ENCODE results near the gene ATG9B. TPM values are rescaled to one million over a fixed set of nuclear protein-coding genes. Genes with fewer than 3 reads are reported as not detected.

Gene ATG9B
- total and polyA plus RNA-seq, 9 of the 15 experiments (the other 6 are each of a cell fraction or from before 2014, with no cell fraction given): 0.29 to 8.0 (median 2.1) TPM

DNA sequence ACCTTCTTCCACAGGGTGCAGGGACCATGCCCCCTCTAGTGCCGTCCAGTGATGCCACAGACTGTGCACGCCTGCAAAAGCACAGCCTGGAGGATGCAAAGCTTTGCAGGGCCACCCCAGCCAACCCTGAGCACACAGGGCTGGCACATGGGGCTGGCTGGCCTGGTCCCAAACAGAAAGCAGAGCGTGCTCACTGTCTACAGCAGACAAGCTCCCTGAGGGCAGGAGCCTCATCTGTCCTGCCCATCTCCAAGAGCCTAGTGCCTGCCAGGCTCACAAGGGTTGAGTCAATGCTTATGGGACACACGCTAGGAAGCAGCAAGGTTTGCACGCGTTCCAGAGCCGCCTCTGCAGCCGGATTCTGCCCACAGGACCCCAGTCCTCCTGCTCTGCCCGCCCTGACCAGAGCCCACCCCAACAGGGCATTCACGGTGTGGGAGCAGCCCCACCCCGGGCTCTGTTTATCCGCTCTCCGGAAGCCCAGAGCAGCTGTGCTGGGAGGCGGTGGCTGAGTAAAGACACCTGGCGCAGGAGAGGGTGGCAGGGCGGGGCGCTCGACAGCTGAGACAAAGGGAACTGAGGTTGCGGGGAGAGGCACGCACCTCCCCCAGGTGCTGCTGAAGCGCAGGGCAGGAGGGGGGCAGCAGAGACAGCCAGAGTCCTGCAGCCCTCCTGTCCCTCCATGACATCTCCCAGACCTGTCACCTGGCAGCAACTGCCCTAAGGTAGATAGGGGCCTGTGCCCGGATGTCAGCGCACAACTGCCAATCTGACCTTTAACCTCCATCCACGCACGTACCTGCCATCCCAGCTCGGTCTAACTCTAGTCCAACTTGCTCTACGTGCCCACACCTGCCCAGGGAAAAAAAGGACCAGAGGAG lies 50.5 kb downstream of the ATG9B start:
- H3K4me1 ChIP-seq (replicated peaks in 1 of 2; ENCODE audit: control insufficient read depth in 2 of 2, insufficient read depth in 2 of 2, low read length in 2 of 2): peaks cover 52 to 85% of the 10 kb centered on the region in 2 experiments
- H3K9ac ChIP-seq (ENCODE audit: insufficient read depth in 1 of 2, low read depth in 2 of 2, low read length in 2 of 2): peak overlapping the region in 1 of 2 experiments; percentile 77; a peak in 2 of 4 replicates
- no peaks in the 10 kb centered on the region for H4K20me1 ChIP-seq (replicated peaks; ENCODE audit: control insufficient read depth, insufficient read depth, low read length)
- H3K27me3 ChIP-seq (ENCODE audit: control insufficient read depth in 2 of 2, insufficient read depth in 2 of 2, low read length in 2 of 2): no peaks in the 10 kb centered on the region; a peak in 1 of 5 replicates
- peak overlapping the region; percentile 54 for H3K4me3 ChIP-seq
- in situ Hi-C loops (cut with MboI) (no loop called here), intact Hi-C loops (cut with micrococcal nuclease) (no loop called here)
- ChIA-PET CTCF (ENCODE audit: low intra/inter-chr PET ratio) (interaction anchor here (0.6 to 1.1 kb wide), 2 partner anchors 17 to 270 kb away, joined by 3 read pairs; partner anchors contain the start of gene NOS3), POLR2A (interaction anchor here (1.4 kb wide), 1 partner anchor 21 kb away, joined by 5 read pairs; no protein-coding TSS in a partner anchor)
- BruUV-seq (replicated peaks): no TSS peak
- H3K9me1 ChIP-seq (ENCODE audit: control insufficient read depth, insufficient read depth, low read length): peaks cover 5% of the 10 kb centered on the region
- WGBS (ENCODE audit: insufficient coverage, low coverage, missing lambda C conversion rate): 83% methylated on average over 25 of the region's 27 CpGs
- H3K27ac ChIP-seq (ENCODE audit: extremely low read depth, low read depth, low read length): no peak overlapping the region; the same call in 2 of the 3 replicates
- FAIRE-seq: peak; percentile 15
- peak in 1 of 4 experiments; percentile 23 for DNase-seq (ENCODE audit: extremely low read depth in 1 of 4, low spot score in 3 of 4)
- H3K79me2 ChIP-seq (ENCODE audit: control insufficient read depth, insufficient read depth, low read length): peaks cover 28% of the 10 kb centered on the region
- ATAC-seq: no peak
- H3K9me3 ChIP-seq (replicated peaks; ENCODE audit: control insufficient read depth, insufficient read depth, low read depth, low read length): no peaks in the 10 kb centered on the region
- peak overlapping the region; percentile 45 for H3K4me2 ChIP-seq (ENCODE audit: insufficient read depth, low read length)
- H2AFZ ChIP-seq (ENCODE audit: low read depth, low read length): no peak overlapping the region
- peaks cover 25% of the 10 kb centered on the region; the same call in 2 of the 3 replicates for H3K36me3 ChIP-seq (ENCODE audit: control insufficient read depth, insufficient read depth, low read length)
- TF ChIP-seq, protein P1, sequence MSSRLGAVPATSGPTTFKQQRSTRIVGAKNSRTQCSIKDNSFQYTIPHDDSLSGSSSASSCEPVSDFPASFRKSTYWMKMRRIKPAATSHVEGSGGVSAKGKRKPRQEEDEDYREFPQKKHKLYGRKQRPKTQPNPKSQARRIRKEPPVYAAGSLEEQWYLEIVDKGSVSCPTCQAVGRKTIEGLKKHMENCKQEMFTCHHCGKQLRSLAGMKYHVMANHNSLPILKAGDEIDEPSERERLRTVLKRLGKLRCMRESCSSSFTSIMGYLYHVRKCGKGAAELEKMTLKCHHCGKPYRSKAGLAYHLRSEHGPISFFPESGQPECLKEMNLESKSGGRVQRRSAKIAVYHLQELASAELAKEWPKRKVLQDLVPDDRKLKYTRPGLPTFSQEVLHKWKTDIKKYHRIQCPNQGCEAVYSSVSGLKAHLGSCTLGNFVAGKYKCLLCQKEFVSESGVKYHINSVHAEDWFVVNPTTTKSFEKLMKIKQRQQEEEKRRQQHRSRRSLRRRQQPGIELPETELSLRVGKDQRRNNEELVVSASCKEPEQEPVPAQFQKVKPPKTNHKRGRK (tag; IDR thresholded peaks at IDR 0.05): no peak
- TF ChIP-seq CSDE1 (IDR thresholded peaks at IDR 0.05) (no peak), CBX1 (IDR thresholded peaks at IDR 0.05; ENCODE audit: low read depth) (no peak), PTRF (tag; IDR thresholded peaks at IDR 0.05) (no peak), OTX1 (CRISPR knock-in tag; IDR thresholded peaks at IDR 0.05) (no peak), SRSF7 (optimal IDR thresholded peaks at IDR 0.05; ENCODE audit: low read depth, low read length) (no peak), POLR2G (IDR thresholded peaks at IDR 0.05; ENCODE audit: low read depth, low read length) (peak; percentile 62), ZNF174 (CRISPR knock-in tag; IDR thresholded peaks at IDR 0.05) (no peak), TCF3 (CRISPR knock-in tag; IDR thresholded peaks at IDR 0.05) (no peak), GATA2 (CRISPR knock-in tag; IDR thresholded peaks at IDR 0.05) (no peak), EWSR1 (IDR thresholded peaks at IDR 0.05; ENCODE audit: borderline replicate concordance, low read depth, partially characterized antibody) (no peak), GABPB2 (CRISPR knock-in tag; conservative IDR thresholded peaks at IDR 0.05) (no peak), NCOA2 (IDR thresholded peaks at IDR 0.05; ENCODE audit: partially characterized antibody in 2 of 2) (no peak), RBM14 (IDR thresholded peaks at IDR 0.05; ENCODE audit: borderline replicate concordance, insufficient read depth, low read depth, low read length) (0 out of 2 replicates have a peak, but pooled peaks have one; percentile 34)
- TF ChIP-seq, protein P2, sequence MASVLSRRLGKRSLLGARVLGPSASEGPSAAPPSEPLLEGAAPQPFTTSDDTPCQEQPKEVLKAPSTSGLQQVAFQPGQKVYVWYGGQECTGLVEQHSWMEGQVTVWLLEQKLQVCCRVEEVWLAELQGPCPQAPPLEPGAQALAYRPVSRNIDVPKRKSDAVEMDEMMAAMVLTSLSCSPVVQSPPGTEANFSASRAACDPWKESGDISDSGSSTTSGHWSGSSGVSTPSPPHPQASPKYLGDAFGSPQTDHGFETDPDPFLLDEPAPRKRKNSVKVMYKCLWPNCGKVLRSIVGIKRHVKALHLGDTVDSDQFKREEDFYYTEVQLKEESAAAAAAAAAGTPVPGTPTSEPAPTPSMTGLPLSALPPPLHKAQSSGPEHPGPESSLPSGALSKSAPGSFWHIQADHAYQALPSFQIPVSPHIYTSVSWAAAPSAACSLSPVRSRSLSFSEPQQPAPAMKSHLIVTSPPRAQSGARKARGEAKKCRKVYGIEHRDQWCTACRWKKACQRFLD (CRISPR knock-in tag; IDR thresholded peaks at IDR 0.05): no peak; the same call in 1 of the 2 replicates
